Esophagus (tissue), 2 donors: ENCODE data around the gene TM9SF4. TPM values are rescaled to one million over a fixed set of nuclear protein-coding genes. Genes with fewer than 3 reads are reported as not detected.

ENCODE experiments used
- H3K27ac ChIP-seq, 2 donors: one replicate each; pipeline ENCODE4 v1.5.1; 2013; ENCODE audit warnings: low read depth in 2 of 2, mild to moderate bottlenecking in 2 of 2, inconsistent platforms in 1 of 2, low read length in 1 of 2, moderate library complexity in 1 of 2
- H3K27me3 ChIP-seq, 2 donors: one replicate each; pipeline ENCODE4 v1.6.1; 2013; ENCODE audit warnings: low read length in 2 of 2, control low read depth in 1 of 2, mild to moderate bottlenecking in 1 of 2; ENCODE audit not compliant: insufficient read depth in 2 of 2, control insufficient read depth in 1 of 2
- H3K36me3 ChIP-seq, 2 donors: one replicate each; pipeline ENCODE4 v1.6.1; 2013; ENCODE audit warnings: low read length in 1 of 2; ENCODE audit not compliant: control insufficient read depth in 2 of 2, insufficient read depth in 2 of 2
- H3K4me1 ChIP-seq, 2 donors: one replicate each; pipeline ENCODE4 v1.6.1; 2013; ENCODE audit warnings: low read length in 1 of 2; ENCODE audit not compliant: control insufficient read depth in 2 of 2, insufficient read depth in 2 of 2
- H3K4me3 ChIP-seq, 2 donors: one replicate each; pipeline ENCODE4 v1.5.1; 2013; ENCODE audit warnings: low read length in 2 of 2, mild to moderate bottlenecking in 2 of 2, low read depth in 1 of 2, moderate library complexity in 1 of 2
- H3K9me3 ChIP-seq, 2 donors: one replicate each; pipeline ENCODE4 v1.6.1; 2013; ENCODE audit warnings: mild to moderate bottlenecking in 2 of 2, low read depth in 1 of 2, low read length in 1 of 2, moderate library complexity in 1 of 2; ENCODE audit not compliant: control insufficient read depth in 2 of 2, insufficient read depth in 1 of 2
- WGBS, 2 donors: extraction: QIAGEN DNeasy Blood & Tissue Kit; methylation state at CpG; one replicate each; pipeline ENCODE4 v1.1.7; 2013; 5-methylcytosine and 5-hydroxymethylcytosine counted together
- polyA plus RNA-seq, 2 donors: library from polyadenylated mRNA; stranded (reverse); fragments of 200-250 nt; gene quantifications; one replicate each; pipeline ENCODE4 v1.2.3, GENCODE V29; 2013
- donor health status: healthy with polysubstance abuse.
- donor health status: Bipolar disorder and iron deficiency.

Gene TM9SF4
- polyA plus RNA-seq, 2 donors = 22.9 to 26.6 TPM

DNA sequence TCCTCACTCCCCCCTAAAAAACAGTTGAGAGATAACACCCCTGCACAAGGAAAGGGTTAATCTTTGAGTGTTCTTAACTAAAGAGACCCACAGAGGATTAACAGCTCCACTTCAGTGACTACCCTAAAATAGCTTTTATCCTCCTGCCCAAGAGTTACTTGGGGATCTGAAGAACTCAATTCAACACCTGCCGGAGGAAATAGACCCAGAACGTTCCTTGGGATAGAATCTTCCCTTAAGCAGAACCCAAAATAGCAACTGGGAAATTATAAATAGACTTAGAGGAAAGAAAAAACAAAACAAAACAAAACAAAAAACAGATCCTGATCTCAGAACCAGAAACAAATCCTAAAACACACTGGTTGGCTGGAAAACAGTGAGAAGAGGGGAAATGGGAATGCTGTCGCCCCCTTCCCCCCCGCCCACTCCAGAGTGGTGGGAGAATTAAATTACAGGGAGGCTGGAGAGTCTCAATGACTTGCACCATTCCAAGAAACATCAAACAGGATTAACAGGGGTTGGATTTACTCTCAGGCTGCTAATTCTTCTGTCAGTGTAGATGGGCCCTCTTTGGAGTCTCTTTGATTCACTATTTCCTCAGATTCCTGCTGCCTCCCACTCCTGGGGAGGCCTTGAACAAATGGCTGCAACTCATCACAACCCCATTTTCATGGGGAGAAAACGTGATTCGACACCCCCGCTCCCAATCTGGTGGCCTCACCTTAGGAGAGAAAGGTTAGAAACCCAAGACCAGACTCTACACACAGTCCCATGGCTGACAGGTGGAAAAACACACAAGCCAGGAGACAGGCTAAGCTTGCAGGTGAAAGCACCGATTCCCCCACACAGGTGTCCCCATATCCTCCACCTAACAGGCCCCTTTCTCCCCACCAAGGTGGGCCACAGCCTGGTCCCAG lies 96.6 kb downstream of the TM9SF4 start:
- H3K36me3 ChIP-seq = peaks cover 2 to 5% of the 10 kb centered on the region in 2 donors
- peak overlapping the region; percentile 93 to 95 for H3K27ac ChIP-seq
- WGBS, 2 donors = 33 to 34% methylated on average over 8 of the region's 8 CpGs
- peak overlapping the region; percentile 91 to 100 for H3K4me3 ChIP-seq
- no peaks in the 10 kb centered on the region for H3K9me3 ChIP-seq
- peaks cover 10 to 13% of the 10 kb centered on the region in 2 donors for H3K4me1 ChIP-seq
- no peaks in the 10 kb centered on the region for H3K27me3 ChIP-seq

DNA sequence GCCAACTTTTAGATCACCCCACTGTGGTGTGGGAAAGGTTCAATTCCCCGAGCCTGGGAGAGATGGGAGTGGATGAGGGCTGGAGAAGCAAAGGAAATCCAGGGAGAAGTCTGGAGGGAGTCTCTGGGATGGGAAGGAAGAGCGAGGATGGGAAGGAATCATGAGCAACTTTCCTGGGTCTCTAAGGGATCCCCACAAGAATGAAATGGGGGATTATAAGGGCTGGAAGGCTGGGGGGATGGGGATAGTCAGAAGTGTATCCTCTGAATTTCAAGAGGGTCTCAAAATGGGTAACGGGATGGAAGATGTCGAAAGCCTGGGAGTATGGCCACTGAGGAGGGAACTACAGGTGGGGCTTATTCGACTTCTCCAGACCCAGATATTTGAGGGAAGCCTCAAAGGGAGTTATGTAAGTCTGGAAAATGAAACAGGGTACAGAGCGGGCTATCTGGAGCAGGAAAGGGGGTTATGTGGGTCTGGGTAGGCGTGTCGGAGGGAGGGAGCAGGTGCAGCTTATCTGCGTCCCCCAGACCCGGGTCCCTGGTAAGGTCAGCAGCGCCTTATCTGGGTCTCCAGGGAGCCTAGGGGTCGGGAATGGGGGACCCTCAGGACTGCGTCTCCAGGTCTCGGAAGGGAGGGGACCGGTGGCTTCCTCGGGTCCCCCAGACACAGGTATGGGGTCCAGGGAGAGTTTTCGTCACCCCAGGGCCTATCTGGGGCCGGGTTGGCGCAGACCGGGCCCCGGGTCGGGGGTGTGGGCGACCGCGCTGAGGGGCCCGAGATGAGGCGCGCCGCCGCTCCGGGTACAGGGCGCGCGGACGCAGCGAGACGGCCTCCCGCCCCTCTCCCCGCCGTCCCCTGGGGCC lies 97.5 kb downstream of the TM9SF4 start:
- Histone ChIP-seq H3K9me3 (no peaks in the 10 kb centered on the region), H3K27me3 (no peaks in the 10 kb centered on the region), H3K36me3 (peaks cover 0 to 4% of the 10 kb centered on the region in 2 donors), H3K27ac (peak overlapping the region; percentile 93 to 95), H3K4me3 (peak overlapping the region; percentile 91 to 100), H3K4me1 (peaks cover 10 to 13% of the 10 kb centered on the region in 2 donors)
- 2 to 4% methylated on average over 23 to 40 of the region's 40 CpGs for WGBS, 2 donors

- 0 to 1% methylated on average over 36 to 74 of the region's 74 CpGs for WGBS, 2 donors
- Histone ChIP-seq H3K27me3 (no peaks in the 10 kb centered on the region), H3K4me1 (peaks cover 10 to 13% of the 10 kb centered on the region in 2 donors), H3K27ac (peak within 1 kb of the TSS; percentile 93 to 95), H3K4me3 (peak within 1 kb of the TSS; percentile 91 to 100), H3K36me3 (peaks cover 0 to 4% of the 10 kb centered on the region in 2 donors), H3K9me3 (no peaks in the 10 kb centered on the region)
These were observed 98.3 kb downstream of the TM9SF4 start, which contains the start of the genes PLAGL2 and POFUT1 for GRCh38 chr20:32207626-32208498. Gene PLAGL2, minus strand, starts transcription at chr20:32207743. Its CDS starts 5,565 bp downstream, at chr20:32202178. Gene POFUT1, plus strand, starts transcription at chr20:32207880. Its CDS starts 62 bp downstream, at chr20:32207942.

- H3K36me3 ChIP-seq = peaks cover 0 to 4% of the 10 kb centered on the region in 2 donors
- peak overlapping the region; percentile 91 to 100 for H3K4me3 ChIP-seq
- no peaks in the 10 kb centered on the region for H3K27me3 ChIP-seq
- peak overlapping the region in 1 of 2 donors; percentile 53 for H3K27ac ChIP-seq
- no peaks in the 10 kb centered on the region for H3K9me3 ChIP-seq
- 61 to 62% methylated on average over 12 to 13 of the region's 13 CpGs for WGBS, 2 donors
- peaks cover 6 to 9% of the 10 kb centered on the region in 2 donors for H3K4me1 ChIP-seq
These were observed 99.1 kb downstream of the TM9SF4 start for GRCh38 chr20:32208499-32209154.

GRCh38 chr20:32209850-32210605 lies 100.5 kb downstream of the TM9SF4 start:
- Histone ChIP-seq H3K27ac (no peak overlapping the region), H3K9me3 (no peaks in the 10 kb centered on the region), H3K4me3 (no peak overlapping the region), H3K4me1 (peaks cover 4% of the 10 kb centered on the region in 2 donors), H3K36me3 (peaks cover under 1 to 4% of the 10 kb centered on the region in 2 donors), H3K27me3 (no peaks in the 10 kb centered on the region)
- 75 to 86% methylated on average over 9 of the region's 9 CpGs for WGBS, 2 donors

GRCh38 chr20:32213870-32214269 lies 104.4 kb downstream of the TM9SF4 start:
- H3K36me3 ChIP-seq = peaks cover 11 to 18% of the 10 kb centered on the region in 2 donors
- no peak overlapping the region for H3K4me3 ChIP-seq
- WGBS, 2 donors = 83 to 97% methylated on average over 1 of the region's 1 CpG
- peaks cover 1 to 2% of the 10 kb centered on the region in 2 donors for H3K4me1 ChIP-seq
- H3K9me3 ChIP-seq = no peaks in the 10 kb centered on the region
- H3K27me3 ChIP-seq = no peaks in the 10 kb centered on the region
- H3K27ac ChIP-seq = no peak overlapping the region

GRCh38 chr20:32215147-32215546 lies 105.6 kb downstream of the TM9SF4 start:
- H3K27me3 ChIP-seq = no peaks in the 10 kb centered on the region
- H3K36me3 ChIP-seq = peaks cover 11 to 23% of the 10 kb centered on the region in 2 donors
- no peak overlapping the region for H3K27ac ChIP-seq
- 84 to 90% methylated on average over 8 of the region's 8 CpGs for WGBS, 2 donors
- H3K4me3 ChIP-seq = no peak overlapping the region
- no peaks in the 10 kb centered on the region for H3K9me3 ChIP-seq
- H3K4me1 ChIP-seq = no peaks in the 10 kb centered on the region

GRCh38 chr20:32215729-32216128 lies 106.2 kb downstream of the TM9SF4 start:
- Histone ChIP-seq H3K4me1 (no peaks in the 10 kb centered on the region), H3K9me3 (no peaks in the 10 kb centered on the region), H3K27me3 (no peaks in the 10 kb centered on the region), H3K4me3 (no peak overlapping the region), H3K36me3 (peaks cover 11 to 25% of the 10 kb centered on the region in 2 donors), H3K27ac (no peak overlapping the region)
- 96 to 99% methylated on average over 3 of the region's 3 CpGs for WGBS, 2 donors
